ACHN (cell line): ENCODE results near the gene HTR2B.

Experiments
- DNase-seq: peaks from one replicate; pipeline ENCODE4 v3.0.0-alpha.2; 2015
- in situ Hi-C: cut with HindIII; loops from 2 replicates; pipeline ENCODE4 v1.10.0; 2017; ENCODE audit warnings: low sequenced_read_pairs, low pct_ligation_motif_present, low pct_unique_long_range_greater_than_20kb

Gene HTR2B

GRCh38 chr2:231138699-231139098 lies 13.9 kb upstream of the HTR2B start:
- no peak for DNase-seq
- in situ Hi-C loops, result no loop called here

- no peak for DNase-seq
- in situ Hi-C loops, result no loop called here
Observed at GRCh38 chr2:231134910-231135655, 10.2 kb upstream of the HTR2B start.

GRCh38 chr2:231133365-231134099 lies 8.7 kb upstream of the HTR2B start:
- DNase-seq, result no peak
- in situ Hi-C loops, result no loop called here

- in situ Hi-C loops, result no loop called here
- no peak for DNase-seq
Observed at GRCh38 chr2:231132129-231132528, 7.3 kb upstream of the HTR2B start.

GRCh38 chr2:231130336-231131056 lies 5.7 kb upstream of the HTR2B start:
- in situ Hi-C loops, result no loop called here
- no peak for DNase-seq

- in situ Hi-C loops, result no loop called here
- no peak for DNase-seq
Observed at GRCh38 chr2:231129216-231129615, 4.4 kb upstream of the HTR2B start.

GRCh38 chr2:231128541-231128940 lies 3.7 kb upstream of the HTR2B start:
- DNase-seq, result no peak
- in situ Hi-C loops, result no loop called here

GRCh38 chr2:231127936-231128335 lies 3.1 kb upstream of the HTR2B start:
- peak; percentile 43 for DNase-seq
- in situ Hi-C loops, result no loop called here

- in situ Hi-C loops, result no loop called here
- no peak for DNase-seq
Observed at GRCh38 chr2:231127480-231127879, 2.6 kb upstream of the HTR2B start.

- in situ Hi-C loops, result no loop called here
Observed at GRCh38 chr2:231126123-231126522, 1.3 kb upstream of the HTR2B start.

GRCh38 chr2:231123362-231123898 lies 1.4 kb downstream of the HTR2B start:
- in situ Hi-C loops, result no loop called here
- DNase-seq, result no peak

More at GRCh38 chr2:231126123-231126522, 1.3 kb upstream of the HTR2B start:
- no peak for DNase-seq

GRCh38 chr2:231118614-231118942 lies 6.3 kb downstream of the HTR2B start:
- in situ Hi-C loops, result no loop called here
- no peak for DNase-seq

- DNase-seq, result no peak
- in situ Hi-C loops, result no loop called here
Observed at GRCh38 chr2:231117922-231118613, 6.8 kb downstream of the HTR2B start.

- no peak for DNase-seq
- in situ Hi-C loops, result no loop called here
Observed at GRCh38 chr2:231117148-231117547, 7.7 kb downstream of the HTR2B start.

GRCh38 chr2:231115651-231116050 lies 9.2 kb downstream of the HTR2B start:
- in situ Hi-C loops, result no loop called here
- no peak for DNase-seq

- in situ Hi-C loops, result no loop called here
Observed at GRCh38 chr2:231113489-231113888, 11.4 kb downstream of the HTR2B start.

GRCh38 chr2:231111987-231112386 lies 12.9 kb downstream of the HTR2B start:
- in situ Hi-C loops, result no loop called here
- DNase-seq, result no peak

More at GRCh38 chr2:231113489-231113888, 11.4 kb downstream of the HTR2B start:
- DNase-seq, result no peak

- in situ Hi-C loops, result no loop called here
- DNase-seq, result peak; percentile 40
Observed at GRCh38 chr2:231110551-231110950, 14.3 kb downstream of the HTR2B start.
